ENCODE measurements around the gene NDRG3.

The NDRG3 gene

GRCh38 chr20:36631646-36632045 lies 114.2 kb downstream of the NDRG3 start:
- Histone ChIP-seq H3K27me3 (ENCODE audit: insufficient read depth, poor library complexity, severe bottlenecking) (no peaks in the 10 kb centered on the region), H3K27ac (replicated peaks) (peak overlapping the region; percentile 35), H3K4me3 (replicated peaks; ENCODE audit: insufficient read depth, low read length) (no peak overlapping the region)
- peak in 1 of 2 experiments; percentile 68 for DNase-seq (ENCODE audit: low read depth in 1 of 2, low spot score in 1 of 2)
- TF ChIP-seq CTCF (IDR thresholded peaks at IDR 0.05; ENCODE audit: insufficient read depth, low read length), result no peak
- TF ChIP-seq POLR2AphosphoS5 (IDR thresholded peaks at IDR 0.05; ENCODE audit: low read depth), result no peak
- no peak for TF ChIP-seq REST (IDR thresholded peaks at IDR 0.05; ENCODE audit: insufficient replicate concordance, low read depth)

- Histone ChIP-seq H3K27ac (replicated peaks) (peak overlapping the region; percentile 71), H3K4me3 (replicated peaks; ENCODE audit: insufficient read depth, low read length) (no peak overlapping the region), H3K27me3 (ENCODE audit: insufficient read depth, poor library complexity, severe bottlenecking) (no peaks in the 10 kb centered on the region)
- TF ChIP-seq SPI1 (IDR thresholded peaks at IDR 0.05; ENCODE audit: borderline replicate concordance, low read depth) (peak; percentile 4; the same call in 1 of the 2 replicates), POLR2AphosphoS5 (IDR thresholded peaks at IDR 0.05; ENCODE audit: low read depth) (peak; percentile 55; the same call in 1 of the 2 replicates), REST (IDR thresholded peaks at IDR 0.05; ENCODE audit: insufficient replicate concordance, low read depth) (no peak), GABPA (IDR thresholded peaks at IDR 0.05; ENCODE audit: low read depth) (peak; percentile 77), CTCF (IDR thresholded peaks at IDR 0.05; ENCODE audit: insufficient read depth, low read length) (no peak)
- peak in 1 of 2 experiments; percentile 79 for DNase-seq (ENCODE audit: low read depth in 1 of 2, low spot score in 1 of 2)
Observed at GRCh38 chr20:36629719-36630681, 115.9 kb downstream of the NDRG3 start.

GRCh38 chr20:36628076-36628475 lies 117.8 kb downstream of the NDRG3 start:
- no peak overlapping the region for H3K27ac ChIP-seq (replicated peaks)
- no peak for DNase-seq (ENCODE audit: low read depth in 1 of 2, low spot score in 1 of 2)
- no peak overlapping the region for H3K4me3 ChIP-seq (replicated peaks; ENCODE audit: insufficient read depth, low read length)
- TF ChIP-seq POLR2AphosphoS5 (IDR thresholded peaks at IDR 0.05; ENCODE audit: low read depth) (no peak), SPI1 (IDR thresholded peaks at IDR 0.05; ENCODE audit: borderline replicate concordance, low read depth) (no peak), REST (IDR thresholded peaks at IDR 0.05; ENCODE audit: insufficient replicate concordance, low read depth) (no peak), CTCF (IDR thresholded peaks at IDR 0.05; ENCODE audit: insufficient read depth, low read length) (no peak), GABPA (IDR thresholded peaks at IDR 0.05; ENCODE audit: low read depth) (no peak)
- H3K27me3 ChIP-seq (ENCODE audit: insufficient read depth, poor library complexity, severe bottlenecking), result no peaks in the 10 kb centered on the region
